ENCODE results near the gene TRPM3.

Gene TRPM3

GRCh38 chr9:71096421-71097108 is 24.9 kb downstream of the TRPM3 start:
- no peak for DNase-seq

GRCh38 chr9:71094708-71095251 is 26.6 kb downstream of the TRPM3 start:
- DNase-seq: no peak

- no peak for DNase-seq
Observed at GRCh38 chr9:71090896-71091295, 30.5 kb downstream of the TRPM3 start.

GRCh38 chr9:71079451-71079850 is 42.0 kb downstream of the TRPM3 start:
- DNase-seq: no peak

- DNase-seq: no peak
Observed at GRCh38 chr9:71076096-71076495, 45.3 kb downstream of the TRPM3 start.

- DNase-seq: no peak
Observed at GRCh38 chr9:71073494-71073893, 47.9 kb downstream of the TRPM3 start.

- DNase-seq: no peak
Observed at GRCh38 chr9:71072587-71072986, 48.8 kb downstream of the TRPM3 start.

GRCh38 chr9:71071633-71072032 is 49.8 kb downstream of the TRPM3 start:
- DNase-seq: no peak

GRCh38 chr9:71058660-71059059 is 62.8 kb downstream of the TRPM3 start:
- no peak for DNase-seq

- DNase-seq: no peak
Observed at GRCh38 chr9:71052287-71052686, 69.1 kb downstream of the TRPM3 start.

- DNase-seq: no peak
Observed at GRCh38 chr9:71048280-71048679, 73.1 kb downstream of the TRPM3 start.

- DNase-seq: no peak
Observed at GRCh38 chr9:71042448-71042990, 78.9 kb downstream of the TRPM3 start.

GRCh38 chr9:71037521-71037920 is 83.9 kb downstream of the TRPM3 start:
- DNase-seq: no peak

- no peak for DNase-seq
Observed at GRCh38 chr9:71036501-71036900, 84.9 kb downstream of the TRPM3 start.

- no peak for DNase-seq
Observed at GRCh38 chr9:71032779-71033178, 88.6 kb downstream of the TRPM3 start.

GRCh38 chr9:71025728-71026127 is 95.7 kb downstream of the TRPM3 start:
- no peak for DNase-seq

- DNase-seq: no peak
Observed at GRCh38 chr9:71025201-71025600, 96.2 kb downstream of the TRPM3 start.

GRCh38 chr9:71010258-71010657 is 111.2 kb downstream of the TRPM3 start:
- no peak for DNase-seq

GRCh38 chr9:71005456-71005855 is 116.0 kb downstream of the TRPM3 start:
- DNase-seq: no peak

- no peak for DNase-seq
Observed at GRCh38 chr9:71004196-71004595, 117.2 kb downstream of the TRPM3 start.

GRCh38 chr9:71003346-71003745 is 118.1 kb downstream of the TRPM3 start:
- no peak for DNase-seq

GRCh38 chr9:71001780-71002386 is 119.5 kb downstream of the TRPM3 start:
- peak; percentile 5 for DNase-seq

GRCh38 chr9:70998962-70999361 is 122.5 kb downstream of the TRPM3 start:
- no peak for DNase-seq

GRCh38 chr9:70995511-70995910 is 125.9 kb downstream of the TRPM3 start:
- DNase-seq: no peak
